OCI-LY7 (cell line): ENCODE data around the gene LHFPL6.
"Not testable (repeated sequence)": the region's sequence is repeated elsewhere in the genome, so short reads cannot be mapped to it uniquely, and the experiment has no call there.

Experiments
- EZH2phosphoT487 ChIP-seq: fragments of 200-600 bp; sonication (generic); IDR thresholded peaks from 2 replicates; pipeline ENCODE4 v1.6.1; 2018; ENCODE audit warnings: low read depth, borderline replicate concordance, mild to moderate bottlenecking, mixed run types, antibody characterized with exemption, low read length, moderate library complexity, mixed read lengths
- TF ChIP-seq, protein P1 (sequence below): fragments of 200-600 bp; sonication (generic); conservative IDR thresholded peaks from 2 replicates; pipeline ENCODE4 v1.5.1; 2014; ENCODE audit warnings: mild to moderate bottlenecking, antibody characterized with exemption, low read length, moderate library complexity, mixed read lengths

DNA sequence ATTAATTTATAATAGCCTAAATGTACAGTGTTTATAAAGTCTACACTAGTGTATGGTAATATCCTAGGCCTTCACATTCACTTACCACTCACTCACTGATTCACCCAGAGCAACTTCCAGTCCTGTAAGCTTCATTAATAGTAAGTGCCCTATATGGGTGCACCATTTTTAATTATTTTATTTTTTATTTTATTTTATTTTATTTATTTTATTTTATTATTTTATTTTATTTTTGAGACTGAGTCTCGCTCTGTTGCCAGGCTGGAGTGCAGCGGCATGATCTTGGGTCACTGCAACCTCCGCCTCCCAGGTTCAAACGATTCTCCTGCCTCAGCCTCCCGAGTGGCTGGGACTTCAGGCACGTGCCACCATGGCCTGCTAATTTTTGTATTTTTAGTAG is 264.9 kb downstream of the LHFPL6 start:
- TF ChIP-seq, protein P1, sequence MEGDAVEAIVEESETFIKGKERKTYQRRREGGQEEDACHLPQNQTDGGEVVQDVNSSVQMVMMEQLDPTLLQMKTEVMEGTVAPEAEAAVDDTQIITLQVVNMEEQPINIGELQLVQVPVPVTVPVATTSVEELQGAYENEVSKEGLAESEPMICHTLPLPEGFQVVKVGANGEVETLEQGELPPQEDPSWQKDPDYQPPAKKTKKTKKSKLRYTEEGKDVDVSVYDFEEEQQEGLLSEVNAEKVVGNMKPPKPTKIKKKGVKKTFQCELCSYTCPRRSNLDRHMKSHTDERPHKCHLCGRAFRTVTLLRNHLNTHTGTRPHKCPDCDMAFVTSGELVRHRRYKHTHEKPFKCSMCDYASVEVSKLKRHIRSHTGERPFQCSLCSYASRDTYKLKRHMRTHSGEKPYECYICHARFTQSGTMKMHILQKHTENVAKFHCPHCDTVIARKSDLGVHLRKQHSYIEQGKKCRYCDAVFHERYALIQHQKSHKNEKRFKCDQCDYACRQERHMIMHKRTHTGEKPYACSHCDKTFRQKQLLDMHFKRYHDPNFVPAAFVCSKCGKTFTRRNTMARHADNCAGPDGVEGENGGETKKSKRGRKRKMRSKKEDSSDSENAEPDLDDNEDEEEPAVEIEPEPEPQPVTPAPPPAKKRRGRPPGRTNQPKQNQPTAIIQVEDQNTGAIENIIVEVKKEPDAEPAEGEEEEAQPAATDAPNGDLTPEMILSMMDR: not testable (repeated sequence)
- TF ChIP-seq EZH2phosphoT487: not testable (repeated sequence)
